K562 (cell line): Measurements from ENCODE around the gene PTPN11.

Experiments
- CEBPB ChIP-seq: fragments of 450-650 bp; IDR thresholded peaks from 2 replicates; pipeline ENCODE4 v1.6.1; 2016; ENCODE audit warnings: missing genetic modification characterization, missing compliant biosample characterization
- FOXA1 ChIP-seq: fragments of 450-650 bp; IDR thresholded peaks from 2 replicates; pipeline ENCODE4 v1.6.1; 2016; ENCODE audit warnings: mild to moderate bottlenecking, borderline replicate concordance
- GATA2 ChIP-seq: sonication (generic); formaldehyde crosslinking; IDR thresholded peaks from 2 replicates; pipeline ENCODE4 v1.4.0; 2020; ENCODE audit warnings: mild to moderate bottlenecking, missing genetic modification reagents
- KLF10 ChIP-seq: fragments of 250-450 bp; sonication (Bioruptor Pico); IDR thresholded peaks from 2 replicates; pipeline ENCODE4 v1.6.1; 2021; ENCODE audit warnings: matching md5 sums
- NCOA2 ChIP-seq, 2 experiments: fragments of 450-650 bp; IDR thresholded peaks; 2 replicates each; pipeline ENCODE4 v1.6.1; 2018; ENCODE audit warnings: mild to moderate bottlenecking in 2 of 2, moderate library complexity in 1 of 2; ENCODE audit not compliant: partially characterized antibody in 2 of 2
- PTTG1 ChIP-seq: fragments of 450-650 bp; IDR thresholded peaks from 2 replicates; pipeline ENCODE4 v1.6.1; 2016; ENCODE audit warnings: low read depth, mild to moderate bottlenecking, missing genetic modification characterization, missing compliant biosample characterization
- STAG1 ChIP-seq: sonication (generic); formaldehyde crosslinking; IDR thresholded peaks from 2 replicates; pipeline ENCODE4 v1.5.0; 2020; ENCODE audit warnings: missing genetic modification reagents, borderline replicate concordance
- ZBTB17 ChIP-seq: fragments of 450-650 bp; formaldehyde crosslinking; IDR thresholded peaks from 2 replicates; pipeline ENCODE4 v1.4.0; 2020; ENCODE audit warnings: mild to moderate bottlenecking
- ZNF224 ChIP-seq: sonication (generic); formaldehyde crosslinking; IDR thresholded peaks from 2 replicates; pipeline ENCODE4 v1.8.0; 2022; ENCODE audit warnings: mild to moderate bottlenecking, missing genetic modification reagents
- ZNF398 ChIP-seq: fragments of 250-450 bp; sonication (Bioruptor Pico); IDR thresholded peaks from 2 replicates; pipeline ENCODE4 v1.8.0; 2021; ENCODE audit warnings: moderate library complexity, mild to moderate bottlenecking, inconsistent platforms
- TF ChIP-seq, protein P1 (sequence below), 2 experiments: IDR thresholded peaks in 1 of 2; conservative IDR thresholded peaks in 1 of 2; 2 replicates each; pipeline ENCODE4 v1.6.1; 2016; ENCODE audit warnings: low read depth in 2 of 2, mild to moderate bottlenecking in 1 of 2, missing compliant biosample characterization in 1 of 2, missing genetic modification characterization in 1 of 2, moderate library complexity in 1 of 2
- TF ChIP-seq, protein P2 (sequence below), 3 experiments: IDR thresholded peaks in 2 of 3; conservative IDR thresholded peaks in 1 of 3; 2 replicates each; pipeline ENCODE4 v1.5.1; 2011 to 2012; ENCODE audit warnings: low read length in 3 of 3, mild to moderate bottlenecking in 3 of 3, control low read depth in 2 of 3, improper control_type of control experiment in 1 of 3, inconsistent platforms in 1 of 3, low read depth in 1 of 3, mixed read lengths in 1 of 3, moderate library complexity in 1 of 3; ENCODE audit not compliant: insufficient read depth in 2 of 3

DNA sequence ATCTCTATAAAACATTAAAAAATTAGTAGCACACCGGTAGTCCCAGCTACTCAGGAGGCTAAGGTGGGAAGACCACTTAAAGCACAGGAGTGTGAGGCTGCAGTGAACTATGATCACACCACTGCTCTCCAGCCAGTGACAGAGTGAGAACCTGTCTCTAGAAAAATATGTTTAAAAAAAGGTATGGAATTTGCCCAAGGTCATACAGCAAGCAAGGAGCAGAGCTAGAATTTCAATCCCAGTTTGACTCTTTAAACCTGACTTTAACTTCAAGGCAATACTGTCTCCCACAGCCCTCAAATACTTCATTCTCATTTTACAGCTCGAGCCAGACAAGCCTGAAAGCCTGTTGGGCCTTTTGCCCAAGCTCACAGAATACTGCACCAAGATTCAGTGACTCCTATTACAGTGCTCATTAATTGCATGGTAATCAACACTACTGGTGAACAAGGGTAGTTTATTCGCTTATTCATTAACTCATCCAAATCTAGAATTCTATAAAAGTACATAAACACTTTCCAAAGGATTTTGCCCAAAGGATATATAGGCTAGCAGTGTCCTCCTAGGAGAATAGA, 44.5 kb upstream of the PTPN11 start:
- TF ChIP-seq NCOA2 (IDR thresholded peaks at IDR 0.05; ENCODE audit: partially characterized antibody in 2 of 2) (no peak), KLF10 (CRISPR knock-in tag) (no peak), FOXA1 (no peak), ZBTB17 (no peak), PTTG1 (tag) (no peak), ZNF398 (CRISPR knock-in tag) (no peak), CEBPB (tag) (no peak), GATA2 (CRISPR knock-in tag) (no peak), STAG1 (CRISPR knock-in tag) (no peak), ZNF224 (CRISPR knock-in tag) (no peak)
- TF ChIP-seq, protein P1, sequence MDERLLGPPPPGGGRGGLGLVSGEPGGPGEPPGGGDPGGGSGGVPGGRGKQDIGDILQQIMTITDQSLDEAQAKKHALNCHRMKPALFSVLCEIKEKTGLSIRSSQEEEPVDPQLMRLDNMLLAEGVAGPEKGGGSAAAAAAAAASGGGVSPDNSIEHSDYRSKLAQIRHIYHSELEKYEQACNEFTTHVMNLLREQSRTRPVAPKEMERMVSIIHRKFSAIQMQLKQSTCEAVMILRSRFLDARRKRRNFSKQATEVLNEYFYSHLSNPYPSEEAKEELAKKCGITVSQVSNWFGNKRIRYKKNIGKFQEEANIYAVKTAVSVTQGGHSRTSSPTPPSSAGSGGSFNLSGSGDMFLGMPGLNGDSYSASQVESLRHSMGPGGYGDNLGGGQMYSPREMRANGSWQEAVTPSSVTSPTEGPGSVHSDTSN (CRISPR knock-in tag; IDR thresholded peaks at IDR 0.05; ENCODE audit: low read depth): no peak
- TF ChIP-seq, protein P1 (tag; conservative IDR thresholded peaks at IDR 0.05; ENCODE audit: low read depth): no peak
- TF ChIP-seq, protein P2, sequence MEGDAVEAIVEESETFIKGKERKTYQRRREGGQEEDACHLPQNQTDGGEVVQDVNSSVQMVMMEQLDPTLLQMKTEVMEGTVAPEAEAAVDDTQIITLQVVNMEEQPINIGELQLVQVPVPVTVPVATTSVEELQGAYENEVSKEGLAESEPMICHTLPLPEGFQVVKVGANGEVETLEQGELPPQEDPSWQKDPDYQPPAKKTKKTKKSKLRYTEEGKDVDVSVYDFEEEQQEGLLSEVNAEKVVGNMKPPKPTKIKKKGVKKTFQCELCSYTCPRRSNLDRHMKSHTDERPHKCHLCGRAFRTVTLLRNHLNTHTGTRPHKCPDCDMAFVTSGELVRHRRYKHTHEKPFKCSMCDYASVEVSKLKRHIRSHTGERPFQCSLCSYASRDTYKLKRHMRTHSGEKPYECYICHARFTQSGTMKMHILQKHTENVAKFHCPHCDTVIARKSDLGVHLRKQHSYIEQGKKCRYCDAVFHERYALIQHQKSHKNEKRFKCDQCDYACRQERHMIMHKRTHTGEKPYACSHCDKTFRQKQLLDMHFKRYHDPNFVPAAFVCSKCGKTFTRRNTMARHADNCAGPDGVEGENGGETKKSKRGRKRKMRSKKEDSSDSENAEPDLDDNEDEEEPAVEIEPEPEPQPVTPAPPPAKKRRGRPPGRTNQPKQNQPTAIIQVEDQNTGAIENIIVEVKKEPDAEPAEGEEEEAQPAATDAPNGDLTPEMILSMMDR (IDR thresholded peaks at IDR 0.05 in 2 of 3, conservative IDR thresholded peaks at IDR 0.05 in 1 of 3; ENCODE audit: insufficient read depth in 2 of 3, low read depth in 1 of 3, low read length in 3 of 3): no peak
